ENCODE results near the gene MATN3. TPM values are rescaled to one million over a fixed set of nuclear protein-coding genes. Genes with fewer than 3 reads are reported as not detected.

The MATN3 gene
- total and polyA plus RNA-seq, 2 of the 8 experiments (the other 6 are each of a cell fraction or from before 2014, with no cell fraction given): 3.0 to 9.9 TPM

DNA sequence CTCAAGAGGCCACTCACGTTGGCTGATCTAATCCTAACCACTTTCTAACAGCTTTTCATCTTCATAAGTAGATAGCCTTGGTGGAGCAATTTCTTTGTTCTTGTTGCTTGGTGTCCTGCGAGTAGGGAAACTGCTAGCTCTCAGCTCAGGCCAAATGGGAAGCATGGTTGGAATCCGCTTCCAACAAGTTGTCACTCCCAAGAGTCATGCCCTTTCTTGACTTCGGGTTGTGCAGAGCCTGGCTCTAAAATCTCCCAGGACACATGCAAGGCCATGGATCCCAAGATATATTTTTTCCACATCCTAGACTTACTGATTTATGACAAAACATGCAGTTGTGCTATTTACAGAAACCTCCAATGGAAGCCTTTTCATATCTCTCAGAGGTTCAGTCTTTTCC is 7.3 kb upstream of the MATN3 start:
- 88% methylated on average over 4 of the region's 4 CpGs; no CpG with 5 or more reads in 1 of the 2 experiments for WGBS, 2 experiments (ENCODE audit: extremely low coverage in 1 of 2, insufficient coverage in 1 of 2, insufficient read length in 1 of 2, insufficient replicate concordance in 2 of 2, low coverage in 1 of 2, low lambda C conversion rate in 2 of 2, missing lambda C conversion rate in 1 of 2)
- no peak overlapping the region for H2BK12ac ChIP-seq (ENCODE audit: low read depth, low read length)
- no peak overlapping the region for H2BK5ac ChIP-seq (ENCODE audit: low read depth, low read length)
- H3K9ac ChIP-seq (replicated peaks in 1 of 4; ENCODE audit: extremely low read depth in 1 of 4, low read depth in 3 of 4, low read length in 3 of 4): no peak overlapping the region
- FAIRE-seq (no peak), DNase-seq (ENCODE audit: low read depth in 1 of 2, low spot score in 2 of 2) (no peak)
- no peak overlapping the region for H2BK120ac ChIP-seq (replicated peaks; ENCODE audit: low read depth, low read length)
- H2BK15ac ChIP-seq (ENCODE audit: low read length): no peak overlapping the region
- ChIA-PET POLR2A (ENCODE audit: partially characterized antibody) (no interaction called here), CTCF (ENCODE audit: partially characterized antibody) (interaction anchor here (0.6 to 1.7 kb wide), 2 partner anchors 76 to 86 kb away, joined by 3 read pairs; no protein-coding TSS in a partner anchor)
- no peak overlapping the region for H3K56ac ChIP-seq (replicated peaks; ENCODE audit: insufficient read length, low read depth, low read length)
- H3K23ac ChIP-seq (ENCODE audit: insufficient read length): no peak overlapping the region
- H2AFZ ChIP-seq (ENCODE audit: low read length): no peak overlapping the region
- H3K14ac ChIP-seq (ENCODE audit: insufficient read length): no peak overlapping the region
- H4K20me1 ChIP-seq (replicated peaks in 1 of 2; ENCODE audit: control insufficient read depth in 1 of 2, insufficient read depth in 2 of 2, low read length in 2 of 2): no peaks in the 10 kb centered on the region
- no peak overlapping the region for H3K4me2 ChIP-seq (ENCODE audit: insufficient read depth in 1 of 2, low read depth in 2 of 2, low read length in 2 of 2)
- H3K27ac ChIP-seq (ENCODE audit: low read depth, low read length): no peak overlapping the region
- H3K4ac ChIP-seq (replicated peaks; ENCODE audit: insufficient read length, low read depth, low read length): no peak overlapping the region
- no peaks in the 10 kb centered on the region for H3K4me1 ChIP-seq (replicated peaks in 1 of 4; ENCODE audit: control insufficient read depth in 3 of 4, insufficient read depth in 4 of 4, low read length in 3 of 4)
- H2AK5ac ChIP-seq (ENCODE audit: low read depth, low read length): no peak overlapping the region
- no peaks in the 10 kb centered on the region for H3K27me3 ChIP-seq (replicated peaks in 1 of 4; ENCODE audit: control insufficient read depth in 3 of 4, extremely low read depth in 1 of 4, insufficient read depth in 3 of 4, low read length in 3 of 4)
- no peak overlapping the region for H3K18ac ChIP-seq (ENCODE audit: extremely low read depth, low read length)
- H3K9me3 ChIP-seq (ENCODE audit: insufficient read depth in 2 of 2, low read depth in 1 of 2, low read length in 1 of 2): peaks cover 7 to 12% of the 10 kb centered on the region in 2 experiments; a peak in 3 of 4 replicates
- no peak overlapping the region for H4K8ac ChIP-seq (ENCODE audit: extremely low read depth, insufficient read depth, low read length)
- H3K4me3 ChIP-seq (ENCODE audit: extremely low read depth in 1 of 4, insufficient read depth in 2 of 4, low read depth in 3 of 4, low read length in 4 of 4): no peak overlapping the region
- no peaks in the 10 kb centered on the region for H3K79me1 ChIP-seq (ENCODE audit: low read depth, low read length)
- no peak overlapping the region for H4K5ac ChIP-seq (ENCODE audit: insufficient read length, low read depth, low read length)
- H3K36me3 ChIP-seq (ENCODE audit: control insufficient read depth in 2 of 4, insufficient read depth in 4 of 4, low read length in 3 of 4): no peaks in the 10 kb centered on the region
- H3K79me2 ChIP-seq (ENCODE audit: control insufficient read depth in 1 of 2, insufficient read depth in 2 of 2, low read length in 2 of 2): no peaks in the 10 kb centered on the region
- H3K23me2 ChIP-seq (ENCODE audit: low read depth, low read length): no peaks in the 10 kb centered on the region
- H4K91ac ChIP-seq (replicated peaks; ENCODE audit: insufficient read length, low read length): no peak overlapping the region
- no peak overlapping the region for H2BK20ac ChIP-seq (ENCODE audit: low read length)
- TF ChIP-seq SUZ12 (IDR thresholded peaks at IDR 0.05; ENCODE audit: low read length) (no peak), BRCA1 (IDR thresholded peaks at IDR 0.05; ENCODE audit: low read depth, low read length) (no peak), RFX5 (IDR thresholded peaks at IDR 0.05; ENCODE audit: borderline replicate concordance, low read depth, low read length) (no peak), MAFK (IDR thresholded peaks at IDR 0.05; ENCODE audit: low read depth, low read length) (no peak), ATF2 (IDR thresholded peaks at IDR 0.05; ENCODE audit: low read length) (no peak), CHD1 (IDR thresholded peaks at IDR 0.05; ENCODE audit: low read depth, low read length) (no peak), KDM1A (IDR thresholded peaks at IDR 0.05; ENCODE audit: borderline replicate concordance, low read length) (no peak), GTF2F1 (IDR thresholded peaks at IDR 0.05; ENCODE audit: borderline replicate concordance, low read depth, low read length) (no peak), RAD21 (IDR thresholded peaks at IDR 0.05 in 1 of 2, conservative IDR thresholded peaks at IDR 0.05 in 1 of 2; ENCODE audit: low read depth in 2 of 2, low read length in 2 of 2) (no peak), SP2 (IDR thresholded peaks at IDR 0.05; ENCODE audit: low read length) (no peak)
- TF ChIP-seq, protein P1, sequence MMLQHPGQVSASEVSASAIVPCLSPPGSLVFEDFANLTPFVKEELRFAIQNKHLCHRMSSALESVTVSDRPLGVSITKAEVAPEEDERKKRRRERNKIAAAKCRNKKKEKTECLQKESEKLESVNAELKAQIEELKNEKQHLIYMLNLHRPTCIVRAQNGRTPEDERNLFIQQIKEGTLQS (IDR thresholded peaks at IDR 0.05; ENCODE audit: insufficient read depth, low read depth, low read length): no peak

Data from H1 (cell line).